HG03108 (cell line): Measurements from ENCODE around the gene MSRB1.

Source experiments
- ATAC-seq: cut with Tn5 transposase; IDR thresholded peaks from one replicate; pipeline ENCODE4 v1.9.1; 2021; ENCODE audit warnings: moderate library complexity; ENCODE audit not compliant: unreplicated experiment

MSRB1 gene

GRCh38 chr16:1942810-1943726, at the start of gene MSRB1:
Gene MSRB1 (minus strand): TSS chr16:1943199. CDS start chr16:1943156, 43 bp downstream.
- ATAC-seq = peak; percentile 96

- ATAC-seq = peak; percentile 42
These were observed 49.1 kb upstream of the MSRB1 start for GRCh38 chr16:1991948-1992703.

GRCh38 chr16:1991588-1991947, 48.6 kb upstream of the MSRB1 start:
- ATAC-seq = no peak

- no peak for ATAC-seq
These were observed 48.1 kb upstream of the MSRB1 start for GRCh38 chr16:1991135-1991551.

- no peak for ATAC-seq
These were observed 47.5 kb upstream of the MSRB1 start for GRCh38 chr16:1990351-1991134.

- no peak for ATAC-seq
These were observed 47.0 kb upstream of the MSRB1 start for GRCh38 chr16:1990101-1990350.

GRCh38 chr16:1989209-1990100, 46.5 kb upstream of the MSRB1 start, which contains the start of gene SYNGR3:
Gene SYNGR3 (plus strand): TSS chr16:1989970. CDS start chr16:1990103, 133 bp downstream.
- no peak for ATAC-seq

GRCh38 chr16:1987198-1987597, 44.2 kb upstream of the MSRB1 start:
- no peak for ATAC-seq

- no peak for ATAC-seq
These were observed 42.6 kb upstream of the MSRB1 start for GRCh38 chr16:1985466-1986150.

- no peak for ATAC-seq
These were observed 41.6 kb upstream of the MSRB1 start for GRCh38 chr16:1984347-1985225.

- ATAC-seq = peak; percentile 79
These were observed 40.7 kb upstream of the MSRB1 start, which contains the start of gene GFER for GRCh38 chr16:1983544-1984346. Gene GFER (plus strand): TSS chr16:1984193. CDS start chr16:1984219, 26 bp downstream.

GRCh38 chr16:1982991-1983543, 40.1 kb upstream of the MSRB1 start:
- ATAC-seq = no peak

GRCh38 chr16:1982013-1982433, 39.0 kb upstream of the MSRB1 start:
- no peak for ATAC-seq

GRCh38 chr16:1981398-1981836, 38.4 kb upstream of the MSRB1 start, which contains the start of gene NOXO1:
Gene NOXO1 (minus strand): TSS chr16:1981469. CDS start chr16:1981179, 290 bp downstream.
- ATAC-seq = no peak

GRCh38 chr16:1980770-1981087, 37.7 kb upstream of the MSRB1 start:
- no peak for ATAC-seq

- ATAC-seq = no peak
These were observed 37.2 kb upstream of the MSRB1 start for GRCh38 chr16:1980030-1980769.
